GM21576 (cell line): ENCODE data around the gene PRORP.
A peak's percentile ranks its signal among the peaks of the same experiment; 100 is the strongest.
"Not testable (repeated sequence)": the region's sequence is repeated elsewhere in the genome, so short reads cannot be mapped to it uniquely, and the experiment has no call there.

Source experiments
- ATAC-seq: cut with Tn5 transposase; IDR thresholded peaks from one replicate; pipeline ENCODE4 v1.9.1; 2021; ENCODE audit warnings: mild to moderate bottlenecking, moderate library complexity; ENCODE audit not compliant: unreplicated experiment

PRORP gene

GRCh38 chr14:35121887-35122695 lies at the start of gene PRORP, which contains the start of gene PPP2R3C:
PRORP (plus strand) TSS chr14:35122552; CDS start chr14:35123246, 694 bp downstream.
PPP2R3C (minus strand) TSS chr14:35121990; CDS start chr14:35121959, 31 bp downstream.
- ATAC-seq, result peak; percentile 82

GRCh38 chr14:35073486-35073885 lies 48.9 kb upstream of the PRORP start:
- ATAC-seq, result no peak

GRCh38 chr14:35078082-35078481 lies 44.3 kb upstream of the PRORP start:
- no peak for ATAC-seq

- no peak for ATAC-seq
Measured at GRCh38 chr14:35079742-35080141, 42.6 kb upstream of the PRORP start.

GRCh38 chr14:35083530-35084150 lies 38.7 kb upstream of the PRORP start:
- ATAC-seq, result no peak

GRCh38 chr14:35085441-35085840 lies 36.9 kb upstream of the PRORP start:
- no peak for ATAC-seq

GRCh38 chr14:35088514-35088913 lies 33.8 kb upstream of the PRORP start:
- no peak for ATAC-seq

GRCh38 chr14:35094645-35095044 lies 27.7 kb upstream of the PRORP start:
- ATAC-seq, result not testable (repeated sequence)

- no peak for ATAC-seq
Measured at GRCh38 chr14:35107866-35108265, 14.5 kb upstream of the PRORP start.

- ATAC-seq, result no peak
Measured at GRCh38 chr14:35112641-35113040, 9.7 kb upstream of the PRORP start.

GRCh38 chr14:35113308-35113950 lies 8.9 kb upstream of the PRORP start:
- ATAC-seq, result no peak

- ATAC-seq, result no peak
Measured at GRCh38 chr14:35114036-35114435, 8.3 kb upstream of the PRORP start.

GRCh38 chr14:35116242-35116641 lies 6.1 kb upstream of the PRORP start:
- no peak for ATAC-seq

GRCh38 chr14:35117112-35117511 lies 5.2 kb upstream of the PRORP start:
- no peak for ATAC-seq

GRCh38 chr14:35121026-35121886 lies 1.1 kb upstream of the PRORP start:
- no peak for ATAC-seq

- peak; percentile 35 for ATAC-seq
Measured at GRCh38 chr14:35122696-35123387, 490 bp downstream of the PRORP start.

- ATAC-seq, result no peak
Measured at GRCh38 chr14:35123388-35123703, 994 bp downstream of the PRORP start.

- no peak for ATAC-seq
Measured at GRCh38 chr14:35124127-35124526, 1.8 kb downstream of the PRORP start.

GRCh38 chr14:35133542-35134328 lies 11.4 kb downstream of the PRORP start:
- ATAC-seq, result no peak
